HCT116 (cell line): ENCODE measurements around the gene ITGB1BP1. TPM values are rescaled to one million over a fixed set of nuclear protein-coding genes. Genes with fewer than 3 reads are reported as not detected.

Experiments used
- ATAC-seq: fragments of 200-7000 bp; cut with Tn5 transposase; 2 replicates; pipeline ENCODE4 v1.9.1; 2020; ENCODE audit warnings: mild to moderate bottlenecking, moderate library complexity
- BruUV-seq: library from RNA; stranded (reverse); fragments of 400-500 nt; replicated peaks from 2 replicates; lab custom pipeline; 2021; lab: Mats Ljungman, UMichigan
- CTCF ChIA-PET: fragments of 300-600 bp; sonication (Branson Sonifier 250); formaldehyde crosslinking; loops from one replicate; lab custom pipeline; 2021; ENCODE audit warnings: antibody characterized with exemption; lab: Charles Lee
- POLR2A ChIA-PET: fragments of 300-600, 350-600 bp; sonication (Branson Sonifier 250); formaldehyde crosslinking; loops from one replicate; lab custom pipeline; 2021; ENCODE audit warnings: antibody characterized with exemption; lab: Charles Lee
- RAD21 ChIA-PET, 2 experiments: fragments of 300-600 bp; sonication (Branson Sonifier 250); formaldehyde crosslinking; loops; one replicate each; lab custom pipeline; 2023; ENCODE audit warnings: low total read pairs in 2 of 2; ENCODE audit not compliant: uncharacterized antibody in 2 of 2, unreplicated experiment in 2 of 2, low non-redundant PET in 1 of 2; lab: Charles Lee
- DNase-seq: peaks from one replicate; pipeline ENCODE4 v3.0.0-alpha.2; 2010; ENCODE audit warnings: low read depth, low spot score
- H2AFZ ChIP-seq: fragments of 200-600 bp; shearing (Covaris generic), sonication (generic); 2 replicates; pipeline ENCODE4 v1.6.1; 2017; ENCODE audit warnings: low read depth, mixed run types, mixed read lengths, antibody characterized with exemption, low read length; ENCODE audit not compliant: poor library complexity, severe bottlenecking
- H3K27ac ChIP-seq: 2 replicates; pipeline ENCODE4 v1.5.1; 2012; ENCODE audit warnings: low read depth, low read length
- H3K27me3 ChIP-seq: fragments of 200-600 bp; sonication (generic); 2 replicates; pipeline ENCODE4 v1.6.1; 2016; ENCODE audit warnings: mixed run types, low read length, mixed read lengths; ENCODE audit not compliant: insufficient read depth
- H3K36me3 ChIP-seq, 2 experiments: fragments of 200-500 bp in 1 of 2; fragments of 200-600 bp in 1 of 2; sonication (Bioruptor generic) in 1 of 2; sonication (generic) in 1 of 2; 2 replicates each; pipeline versions ENCODE4 v1.5.1 to v1.6.1; 2014 to 2016; ENCODE audit warnings: low read length in 2 of 2, inconsistent platforms in 1 of 2, mixed read lengths in 1 of 2, mixed run types in 1 of 2; ENCODE audit not compliant: insufficient read depth in 2 of 2, control insufficient read depth in 1 of 2
- H3K4me1 ChIP-seq, 2 experiments: fragments of 200-600 bp in 1 of 2; sonication (generic) in 1 of 2; 2 replicates each; pipeline versions ENCODE4 v1.5.1 to v1.6.1; 2012 to 2017; ENCODE audit warnings: low read length in 2 of 2, inconsistent platforms in 1 of 2, mild to moderate bottlenecking in 1 of 2, mixed read lengths in 1 of 2, mixed run types in 1 of 2, moderate library complexity in 1 of 2; ENCODE audit not compliant: insufficient read depth in 2 of 2, control insufficient read depth in 1 of 2
- H3K4me2 ChIP-seq: fragments of 200-600 bp; sonication (generic); 2 replicates; pipeline ENCODE4 v1.6.1; 2017; ENCODE audit warnings: mixed run types, low read length, mixed read lengths
- H3K4me3 ChIP-seq, 2 experiments: fragments of 200-600 bp in 1 of 2; sonication (generic) in 1 of 2; replicated peaks in 1 of 2; 2 replicates each; pipeline ENCODE4 v1.5.1; 2011 to 2016; ENCODE audit warnings: low read length in 2 of 2, control low read depth in 1 of 2, low read depth in 1 of 2, mild to moderate bottlenecking in 1 of 2, mixed read lengths in 1 of 2, mixed run types in 1 of 2
- H3K79me2 ChIP-seq: fragments of 200-600 bp; sonication (generic); 2 replicates; pipeline ENCODE4 v1.6.1; 2017; ENCODE audit warnings: mild to moderate bottlenecking, mixed run types, low read length, moderate library complexity, mixed read lengths; ENCODE audit not compliant: insufficient read depth
- H3K9ac ChIP-seq: fragments of 200-600 bp; sonication (generic); 2 replicates; pipeline ENCODE4 v1.6.1; 2016; ENCODE audit warnings: low read length, mixed read lengths
- H3K9me2 ChIP-seq: fragments of 200-600 bp; sonication (generic), shearing (Covaris generic); 2 replicates; pipeline ENCODE4 v1.6.1; 2017; ENCODE audit warnings: mixed run types, mild to moderate bottlenecking, moderate library complexity; ENCODE audit not compliant: insufficient read depth
- H3K9me3 ChIP-seq, 2 experiments: fragments of 200-500 bp in 1 of 2; fragments of 200-600 bp in 1 of 2; sonication (Bioruptor generic) in 1 of 2; sonication (generic) in 1 of 2; 2 replicates each; pipeline ENCODE4 v1.6.1; 2014 to 2017; ENCODE audit warnings: low read length in 2 of 2, mixed read lengths in 2 of 2, inconsistent platforms in 1 of 2, low read depth in 1 of 2, mild to moderate bottlenecking in 1 of 2, mixed run types in 1 of 2, moderate library complexity in 1 of 2; ENCODE audit not compliant: control insufficient read depth in 1 of 2, insufficient read depth in 1 of 2
- H4K20me1 ChIP-seq: fragments of 200-600 bp; sonication (generic), shearing (Covaris generic); 2 replicates; pipeline ENCODE4 v1.6.1; 2017; ENCODE audit warnings: mixed run types, mild to moderate bottlenecking, moderate library complexity; ENCODE audit not compliant: insufficient read depth
- CEBPB ChIP-seq: IDR thresholded peaks from 2 replicates; pipeline ENCODE4 v1.6.1; 2012; ENCODE audit warnings: low read depth
- ELF1 ChIP-seq: IDR thresholded peaks from 2 replicates; pipeline ENCODE4 v1.6.1; 2012; ENCODE audit warnings: low read depth, borderline replicate concordance
- EZH2phosphoT487 ChIP-seq: fragments of 200-600 bp; IDR thresholded peaks from 2 replicates; pipeline ENCODE4 v1.6.1; 2018; ENCODE audit warnings: antibody characterized with exemption, borderline replicate concordance
- MAX ChIP-seq: IDR thresholded peaks from 2 replicates; pipeline ENCODE4 v1.6.1; 2012
- POLR2AphosphoS5 ChIP-seq: IDR thresholded peaks from 2 replicates; pipeline ENCODE4 v1.6.1; 2011; ENCODE audit warnings: mild to moderate bottlenecking, low read depth, low read length, moderate library complexity
- SRF ChIP-seq: IDR thresholded peaks from 2 replicates; pipeline ENCODE4 v1.6.1; 2012; ENCODE audit warnings: low read depth
- TCF7L2 ChIP-seq: IDR thresholded peaks from 2 replicates; pipeline ENCODE4 v1.7.0; 2011; ENCODE audit warnings: borderline replicate concordance, inconsistent platforms; ENCODE audit not compliant: insufficient read depth, insufficient read length; ENCODE audit errors: extremely low read depth
- ZFX ChIP-seq: fragments of 450-650 bp; IDR thresholded peaks from 2 replicates; pipeline ENCODE4 v1.6.1; 2017
- intact Hi-C: fragments of 100-400 bp; cut with micrococcal nuclease; formaldehyde crosslinking; loops from 2 replicates; pipeline ENCODE4 v1.10.0; 2022
- total RNA-seq: library from RNA; stranded (reverse); gene quantifications from one replicate; pipeline ENCODE4 v1.2.1, GENCODE V29; 2021; ENCODE audit not compliant: unreplicated experiment

Gene ITGB1BP1
- total RNA-seq, 1 experiment from 2014 or later, result 86.9 TPM

- no peaks in the 10 kb centered on the region for H4K20me1 ChIP-seq
- no peaks in the 10 kb centered on the region for H3K9me2 ChIP-seq
- POLR2A ChIA-PET, result no interaction called here
- H3K4me3 ChIP-seq, result peak overlapping the region; percentile 57 to 99
- peaks cover 0 to 1% of the 10 kb centered on the region in 2 experiments; a peak in 2 of 4 replicates for H3K36me3 ChIP-seq
- H3K9ac ChIP-seq, result peak overlapping the region; percentile 99
- H3K9me3 ChIP-seq, result no peaks in the 10 kb centered on the region
- intact Hi-C loops, result no loop called here
- BruUV-seq, result no TSS peak
- H3K4me2 ChIP-seq, result peak overlapping the region; percentile 98
- RAD21 ChIA-PET, result no interaction called here
- no peak for TF ChIP-seq MAX
- DNase-seq (no peak), ATAC-seq (no peak)
- H3K79me2 ChIP-seq, result peaks cover 53% of the 10 kb centered on the region
- H3K4me1 ChIP-seq, result peaks cover 13 to 34% of the 10 kb centered on the region in 2 experiments; a peak in 3 of 4 replicates
- no peaks in the 10 kb centered on the region for H3K27me3 ChIP-seq
- CTCF ChIA-PET, result no interaction called here
- peak overlapping the region; percentile 84; the same call in 1 of the 2 replicates for H3K27ac ChIP-seq
- no peak overlapping the region for H2AFZ ChIP-seq
Measured at GRCh38 chr2:9424447-9425164, 1.3 kb upstream of the ITGB1BP1 start.

- Histone ChIP-seq H4K20me1 (no peaks in the 10 kb centered on the region), H3K27ac (peak overlapping the region; percentile 84), H2AFZ (no peak overlapping the region), H3K79me2 (peaks cover 60% of the 10 kb centered on the region), H3K4me2 (peak overlapping the region; percentile 98), H3K36me3 (no peaks in the 10 kb centered on the region), H3K9me3 (no peaks in the 10 kb centered on the region), H3K9me2 (no peaks in the 10 kb centered on the region), H3K4me1 (peaks cover 13 to 28% of the 10 kb centered on the region in 2 experiments; a peak in 3 of 4 replicates), H3K4me3 (peak overlapping the region; percentile 57 to 99), H3K9ac (peak overlapping the region; percentile 99), H3K27me3 (no peaks in the 10 kb centered on the region)
- no peak for ATAC-seq
- ChIA-PET RAD21 (no interaction called here), CTCF (no interaction called here), POLR2A (interaction anchor here (0.5 kb wide), 1 partner anchor 207 kb away, joined by 3 read pairs; the partner anchor contains the start of gene YWHAQ)
- no peak for DNase-seq
- intact Hi-C loops, result loop anchor here (1.0 kb wide), 2 partner anchors 37 to 282 kb away; no protein-coding TSS in a partner anchor
- TSS peak; percentile 81 for BruUV-seq
- no peak for TF ChIP-seq POLR2AphosphoS5
- TF ChIP-seq SRF, result no peak
- TF ChIP-seq ZFX, result no peak
- TF ChIP-seq EZH2phosphoT487, result no peak
- TF ChIP-seq ELF1, result no peak
- TF ChIP-seq TCF7L2, result no peak
- TF ChIP-seq CEBPB, result no peak
Measured at GRCh38 chr2:9423922-9424272, 569 bp upstream of the ITGB1BP1 start.
